ENCODE data around the gene IGFL2. TPM values are rescaled to one million over a fixed set of nuclear protein-coding genes. Genes with fewer than 3 reads are reported as not detected.

The IGFL2 gene
- total and polyA plus RNA-seq, 2 donors from 2014 or later: not detected

DNA sequence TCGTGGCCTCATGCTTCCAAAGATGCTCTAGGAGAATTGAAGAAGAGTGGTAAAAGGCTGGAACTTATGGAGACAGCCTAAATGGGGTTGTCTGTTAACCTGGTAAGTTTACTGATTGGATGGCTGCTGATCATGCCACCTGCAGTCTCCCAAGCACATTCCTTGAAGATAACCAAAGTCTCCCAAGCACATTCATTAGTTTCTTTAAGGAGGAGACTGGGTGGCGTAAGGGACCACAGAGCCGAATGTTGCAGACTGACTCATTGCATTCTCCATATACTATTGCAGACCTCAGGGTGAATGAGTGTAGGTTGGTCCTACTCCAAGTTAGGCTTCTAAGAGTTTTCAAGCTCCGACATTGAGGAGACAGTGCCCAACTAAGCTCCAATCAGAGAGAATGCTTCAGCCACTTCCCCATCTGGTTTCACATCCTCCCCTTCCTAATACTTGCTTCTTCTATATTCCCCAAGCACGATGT, 23.4 kb upstream of the IGFL2 start, which contains the start of gene IGFL3:
Gene IGFL3 (minus strand): TSS at position 51 of the 478 bp plus-strand sequence. CDS start 39 bp downstream, at position 12.
- FAIRE-seq: no peak

DNA sequence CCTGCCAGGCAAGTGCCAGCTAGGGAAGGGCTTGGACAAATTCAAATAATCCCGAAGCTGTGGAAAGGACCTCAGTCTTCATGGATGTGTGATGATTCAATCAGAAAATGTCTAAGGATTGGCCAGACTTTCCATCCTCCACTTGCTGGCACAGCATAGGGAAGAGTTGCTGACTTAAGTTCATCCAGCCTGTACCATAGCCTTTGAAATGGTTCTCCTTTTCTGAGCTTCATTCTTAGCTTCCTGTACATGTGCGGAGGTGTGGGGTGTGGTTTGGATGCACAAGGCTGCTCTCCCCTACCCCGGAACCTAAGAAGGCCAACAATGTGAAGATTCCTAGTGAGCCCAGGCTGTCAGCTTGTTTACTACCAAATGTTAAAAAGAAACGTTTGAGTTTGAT, 22.6 kb upstream of the IGFL2 start:
- no peaks in the 10 kb centered on the region for H3K4me1 ChIP-seq (ENCODE audit: control insufficient read depth in 2 of 3, insufficient read depth in 2 of 3, low read depth in 1 of 3, low read length in 3 of 3)
- TF ChIP-seq CTCF (IDR thresholded peaks at IDR 0.05; ENCODE audit: borderline replicate concordance, extremely low read depth, insufficient read depth): no peak
- H3K27me3 ChIP-seq (ENCODE audit: control insufficient read depth, insufficient read depth, low read length): no peaks in the 10 kb centered on the region
- no peak overlapping the region for H3K4me3 ChIP-seq (ENCODE audit: low read length in 3 of 3)
- FAIRE-seq (no peak), DNase-seq (no peak)
- no peak overlapping the region for H3K27ac ChIP-seq (ENCODE audit: low read depth in 2 of 2, low read length in 2 of 2)
- H3K36me3 ChIP-seq (ENCODE audit: control insufficient read depth in 2 of 3, insufficient read depth in 3 of 3, low read length in 3 of 3): no peaks in the 10 kb centered on the region
- intact Hi-C loops (cut with DNase I): no loop called here
- no peaks in the 10 kb centered on the region for H3K9me3 ChIP-seq (ENCODE audit: control insufficient read depth in 2 of 3, insufficient read depth in 1 of 3, low read length in 3 of 3)
- no peak overlapping the region for H3K9ac ChIP-seq (ENCODE audit: low read length in 3 of 3)

More for the DNA sequence above, 23.4 kb upstream of the IGFL2 start, which contains the start of gene IGFL3:
- Histone ChIP-seq H3K4me1 (ENCODE audit: control insufficient read depth in 2 of 3, insufficient read depth in 2 of 3, low read depth in 1 of 3, low read length in 3 of 3) (no peaks in the 10 kb centered on the region), H3K27me3 (ENCODE audit: control insufficient read depth, insufficient read depth, low read length) (no peaks in the 10 kb centered on the region), H3K27ac (ENCODE audit: low read depth in 2 of 2, low read length in 2 of 2) (no peak within 1 kb of the TSS), H3K36me3 (ENCODE audit: control insufficient read depth in 2 of 3, insufficient read depth in 3 of 3, low read length in 3 of 3) (no peaks in the 10 kb centered on the region), H3K9me3 (ENCODE audit: control insufficient read depth in 2 of 3, insufficient read depth in 1 of 3, low read length in 3 of 3) (no peaks in the 10 kb centered on the region), H3K9ac (ENCODE audit: low read length in 3 of 3) (no peak within 1 kb of the TSS), H3K4me3 (ENCODE audit: low read length in 3 of 3) (no peak within 1 kb of the TSS)
- TF ChIP-seq CTCF (IDR thresholded peaks at IDR 0.05; ENCODE audit: borderline replicate concordance, extremely low read depth, insufficient read depth): no peak
- intact Hi-C loops (cut with DNase I): no loop called here
- DNase-seq: no peak

DNA sequence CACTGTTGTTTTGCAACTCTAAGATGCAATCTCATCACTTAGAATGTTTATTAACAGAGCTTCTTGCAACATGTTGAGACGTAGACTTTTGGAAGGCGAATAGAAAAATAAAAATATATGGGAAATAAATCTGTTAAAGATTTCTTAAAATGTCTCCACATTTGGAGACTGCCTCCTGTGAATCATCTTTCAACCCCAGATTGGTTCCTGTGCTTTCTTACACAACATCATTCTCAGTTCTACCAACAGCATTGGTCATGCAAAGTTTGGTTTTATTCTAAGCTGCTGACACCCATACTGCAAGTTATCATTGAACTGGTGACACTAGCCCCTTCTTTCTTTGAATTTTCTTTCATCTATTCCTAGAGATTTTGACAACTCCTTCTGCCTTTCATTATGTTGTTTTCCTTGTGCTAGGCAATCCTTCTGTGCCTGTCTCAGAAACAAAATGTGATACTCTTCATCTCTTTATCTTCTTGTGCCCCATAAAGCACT, 21.9 kb upstream of the IGFL2 start:
- Histone ChIP-seq H3K27me3 (ENCODE audit: control insufficient read depth, insufficient read depth, low read length) (no peaks in the 10 kb centered on the region), H3K27ac (ENCODE audit: low read depth in 2 of 2, low read length in 2 of 2) (no peak overlapping the region), H3K4me1 (ENCODE audit: control insufficient read depth in 2 of 3, insufficient read depth in 2 of 3, low read depth in 1 of 3, low read length in 3 of 3) (no peaks in the 10 kb centered on the region), H3K4me3 (ENCODE audit: low read length in 3 of 3) (no peak overlapping the region), H3K36me3 (ENCODE audit: control insufficient read depth in 2 of 3, insufficient read depth in 3 of 3, low read length in 3 of 3) (no peaks in the 10 kb centered on the region), H3K9me3 (ENCODE audit: control insufficient read depth in 2 of 3, insufficient read depth in 1 of 3, low read length in 3 of 3) (no peaks in the 10 kb centered on the region), H3K9ac (ENCODE audit: low read length in 3 of 3) (no peak overlapping the region)
- intact Hi-C loops (cut with DNase I): no loop called here
- no peak for DNase-seq
- no peak for TF ChIP-seq CTCF (IDR thresholded peaks at IDR 0.05; ENCODE audit: borderline replicate concordance, extremely low read depth, insufficient read depth)
- no peak for FAIRE-seq

Measured in kidney (tissue), 14 donors.